Testis (tissue), 2 donors: ENCODE results near the gene FRAS1.

Source experiments
- POLR2A ChIP-seq: fragments of 450-650 bp; IDR thresholded peaks from one replicate; pipeline ENCODE4 v1.6.1; 2017; ENCODE audit warnings: antibody characterized with exemption, mild to moderate bottlenecking, moderate library complexity
- TF ChIP-seq, protein P1 (sequence below), 3 experiments: fragments of 450-650 bp in 2 of 3; fragments of 200-600 bp in 1 of 3; sonication (generic) in 1 of 3; IDR thresholded peaks; one replicate each; pipeline ENCODE4 v1.5.1; 2016 to 2019; ENCODE audit warnings: antibody characterized with exemption in 3 of 3, mild to moderate bottlenecking in 2 of 3, moderate library complexity in 1 of 3

DNA sequence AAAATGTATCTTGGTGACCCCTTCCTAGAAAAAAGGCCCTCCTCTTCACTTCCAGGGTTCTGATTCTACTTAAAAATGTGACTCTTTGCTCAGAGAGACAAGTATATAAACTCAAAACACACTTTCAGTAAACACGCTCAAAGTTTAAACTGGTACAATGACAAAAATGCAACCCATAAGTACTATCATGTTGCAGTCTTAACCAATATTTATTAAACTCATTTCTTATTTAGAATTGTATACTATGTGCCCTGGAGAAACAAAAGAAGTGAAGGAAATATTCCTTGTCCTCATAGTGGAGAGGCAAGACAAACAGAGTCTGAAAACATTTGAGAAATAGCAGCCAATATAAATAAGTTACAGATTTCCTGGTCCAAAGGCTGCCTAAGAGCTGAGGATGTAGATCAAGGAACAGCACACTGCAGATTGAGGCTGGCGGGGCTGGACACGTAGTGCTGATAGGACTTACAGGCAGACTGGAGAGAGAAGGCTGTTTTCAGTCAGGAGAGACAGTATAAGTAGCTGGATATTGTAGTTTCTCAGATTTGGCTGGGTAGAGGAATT, 455.3 kb downstream of the FRAS1 start:
- TF ChIP-seq, protein P1, sequence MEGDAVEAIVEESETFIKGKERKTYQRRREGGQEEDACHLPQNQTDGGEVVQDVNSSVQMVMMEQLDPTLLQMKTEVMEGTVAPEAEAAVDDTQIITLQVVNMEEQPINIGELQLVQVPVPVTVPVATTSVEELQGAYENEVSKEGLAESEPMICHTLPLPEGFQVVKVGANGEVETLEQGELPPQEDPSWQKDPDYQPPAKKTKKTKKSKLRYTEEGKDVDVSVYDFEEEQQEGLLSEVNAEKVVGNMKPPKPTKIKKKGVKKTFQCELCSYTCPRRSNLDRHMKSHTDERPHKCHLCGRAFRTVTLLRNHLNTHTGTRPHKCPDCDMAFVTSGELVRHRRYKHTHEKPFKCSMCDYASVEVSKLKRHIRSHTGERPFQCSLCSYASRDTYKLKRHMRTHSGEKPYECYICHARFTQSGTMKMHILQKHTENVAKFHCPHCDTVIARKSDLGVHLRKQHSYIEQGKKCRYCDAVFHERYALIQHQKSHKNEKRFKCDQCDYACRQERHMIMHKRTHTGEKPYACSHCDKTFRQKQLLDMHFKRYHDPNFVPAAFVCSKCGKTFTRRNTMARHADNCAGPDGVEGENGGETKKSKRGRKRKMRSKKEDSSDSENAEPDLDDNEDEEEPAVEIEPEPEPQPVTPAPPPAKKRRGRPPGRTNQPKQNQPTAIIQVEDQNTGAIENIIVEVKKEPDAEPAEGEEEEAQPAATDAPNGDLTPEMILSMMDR (IDR thresholded peaks at IDR 0.05), result no peak
- TF ChIP-seq POLR2A, result no peak
